IPS-18c (cell line): Measurements from ENCODE around the gene UQCRC2.
"Not testable (repeated sequence)": the region's sequence is repeated elsewhere in the genome, so short reads cannot be mapped to it uniquely, and the experiment has no call there.

Source experiments
- H3K4me3 ChIP-seq: 2 replicates; pipeline ENCODE4 v1.7.0; 2013; ENCODE audit warnings: low read depth, mild to moderate bottlenecking, low read length, moderate library complexity; ENCODE audit not compliant: insufficient read depth
- H3K9me3 ChIP-seq: one replicate; pipeline ENCODE4 v1.6.1; 2013; ENCODE audit warnings: mild to moderate bottlenecking, low read length, moderate library complexity; ENCODE audit not compliant: control insufficient read depth, insufficient read depth

The UQCRC2 gene

GRCh38 chr16:21952793-21953540 lies at the start of gene UQCRC2:
Gene UQCRC2, plus strand, starts transcription at chr16:21953361. Its CDS starts 63 bp downstream, at chr16:21953424.
- peak within 1 kb of the TSS; percentile 81 for H3K4me3 ChIP-seq
- no peaks in the 10 kb centered on the region for H3K9me3 ChIP-seq

GRCh38 chr16:21932650-21933049 lies 20.5 kb upstream of the UQCRC2 start:
- not testable (repeated sequence) for H3K9me3 ChIP-seq, H3K4me3 ChIP-seq

- H3K9me3 ChIP-seq, H3K4me3 ChIP-seq: not testable (repeated sequence)
Observed at GRCh38 chr16:21933316-21933715, 19.8 kb upstream of the UQCRC2 start.

GRCh38 chr16:21933790-21934189 lies 19.4 kb upstream of the UQCRC2 start:
- not testable (repeated sequence) for H3K4me3 ChIP-seq, H3K9me3 ChIP-seq

GRCh38 chr16:21936216-21936615 lies 16.9 kb upstream of the UQCRC2 start:
- not testable (repeated sequence) for H3K4me3 ChIP-seq, H3K9me3 ChIP-seq

- Histone ChIP-seq H3K4me3 (no peak overlapping the region), H3K9me3 (no peaks in the 10 kb centered on the region)
Observed at GRCh38 chr16:21937336-21937829, 15.8 kb upstream of the UQCRC2 start.

- Histone ChIP-seq H3K4me3 (no peak overlapping the region), H3K9me3 (no peaks in the 10 kb centered on the region)
Observed at GRCh38 chr16:21940570-21940969, 12.6 kb upstream of the UQCRC2 start.

- Histone ChIP-seq H3K4me3 (no peak overlapping the region), H3K9me3 (no peaks in the 10 kb centered on the region)
Observed at GRCh38 chr16:21943571-21943970, 9.6 kb upstream of the UQCRC2 start.

- H3K4me3 ChIP-seq, result no peak overlapping the region
Observed at GRCh38 chr16:21946889-21947635, 6.1 kb upstream of the UQCRC2 start.

GRCh38 chr16:21949713-21950260 lies 3.4 kb upstream of the UQCRC2 start:
- H3K4me3 ChIP-seq, result no peak overlapping the region
- no peaks in the 10 kb centered on the region for H3K9me3 ChIP-seq

More at GRCh38 chr16:21946889-21947635, 6.1 kb upstream of the UQCRC2 start:
- no peaks in the 10 kb centered on the region for H3K9me3 ChIP-seq

GRCh38 chr16:21950782-21951521 lies 2.2 kb upstream of the UQCRC2 start:
- no peaks in the 10 kb centered on the region for H3K9me3 ChIP-seq
- no peak overlapping the region for H3K4me3 ChIP-seq

GRCh38 chr16:21952040-21952792 lies 945 bp upstream of the UQCRC2 start:
- Histone ChIP-seq H3K9me3 (no peaks in the 10 kb centered on the region), H3K4me3 (peak overlapping the region; percentile 81)

- Histone ChIP-seq H3K4me3 (peak overlapping the region; percentile 81), H3K9me3 (no peaks in the 10 kb centered on the region)
Observed at GRCh38 chr16:21953541-21953902, 361 bp downstream of the UQCRC2 start.

- H3K4me3 ChIP-seq, result no peak overlapping the region
- no peaks in the 10 kb centered on the region for H3K9me3 ChIP-seq
Observed at GRCh38 chr16:21957714-21958346, 4.7 kb downstream of the UQCRC2 start.

GRCh38 chr16:21959050-21959449 lies 5.9 kb downstream of the UQCRC2 start:
- Histone ChIP-seq H3K9me3 (no peaks in the 10 kb centered on the region), H3K4me3 (no peak overlapping the region)

- H3K9me3 ChIP-seq, result no peaks in the 10 kb centered on the region
- no peak overlapping the region for H3K4me3 ChIP-seq
Observed at GRCh38 chr16:21962475-21962874, 9.3 kb downstream of the UQCRC2 start.
